Thyroid gland (tissue), 4 donors: ENCODE measurements around the gene DPF1. TPM values are rescaled to one million over a fixed set of nuclear protein-coding genes. Genes with fewer than 3 reads are reported as not detected.

Experiments used
- DNase-seq, 2 donors: peaks; one replicate each; pipeline ENCODE4 v3.0.0-alpha.2; 2019
- H3K27ac ChIP-seq, 3 donors: fragments of 200-600 bp; sonication (generic); 1 replicate in 2 of 3; 2 replicates in 1 of 3; pipeline ENCODE4 v1.5.1; 2016 to 2019; ENCODE audit warnings: mild to moderate bottlenecking in 1 of 3, moderate library complexity in 1 of 3
- H3K27me3 ChIP-seq: fragments of 200-600 bp; sonication (generic); one replicate; pipeline ENCODE4 v1.5.1; 2019
- H3K36me3 ChIP-seq, 2 donors: fragments of 200-600 bp; sonication (generic); one replicate each; pipeline ENCODE4 v1.5.1; 2016 to 2019
- H3K4me1 ChIP-seq, 2 donors: fragments of 200-600 bp; sonication (generic); one replicate each; pipeline ENCODE4 v1.5.1; 2017 to 2019
- H3K4me3 ChIP-seq, 3 donors: fragments of 200-600 bp; sonication (generic); replicated peaks in 1 of 3; 1 replicate in 2 of 3; 2 replicates in 1 of 3; pipeline ENCODE4 v1.5.1; 2016; ENCODE audit warnings: mild to moderate bottlenecking in 1 of 3
- H3K9me3 ChIP-seq: fragments of 200-600 bp; sonication (generic); one replicate; pipeline ENCODE4 v1.5.1; 2017
- POLR2A ChIP-seq, 2 donors: fragments of 450-650 bp; IDR thresholded peaks; one replicate each; pipeline ENCODE4 v1.6.1; 2017; ENCODE audit warnings: antibody characterized with exemption in 2 of 2, mild to moderate bottlenecking in 2 of 2, moderate library complexity in 1 of 2
- WGBS, 2 donors: methylation state at CpG; one replicate each; pipeline ENCODE4 v1.1.5; 2017; 5-methylcytosine and 5-hydroxymethylcytosine counted together
- intact Hi-C: fragments of 100-400 bp; cut with DNase I; formaldehyde crosslinking; loops from one replicate; pipeline ENCODE4 v1.15.1; 2023
- total RNA-seq, 4 donors: library from RNA; depleted of rRNA; stranded (reverse); fragments of >200 nt; gene quantifications; one replicate each; pipeline ENCODE4 v1.2.3, GENCODE V29; 2016
- TF ChIP-seq, protein P1 (sequence below), 6 experiments: fragments of 200-600 bp in 3 of 6; fragments of 450-650 bp in 3 of 6; sonication (generic) in 3 of 6; IDR thresholded peaks; one replicate each; pipeline ENCODE4 v1.5.1; 2016 to 2019; ENCODE audit warnings: antibody characterized with exemption in 6 of 6, mild to moderate bottlenecking in 2 of 6, inconsistent platforms in 1 of 6, moderate library complexity in 1 of 6

Gene DPF1
- total RNA-seq, 4 donors from 2014 or later: not detected

DNA sequence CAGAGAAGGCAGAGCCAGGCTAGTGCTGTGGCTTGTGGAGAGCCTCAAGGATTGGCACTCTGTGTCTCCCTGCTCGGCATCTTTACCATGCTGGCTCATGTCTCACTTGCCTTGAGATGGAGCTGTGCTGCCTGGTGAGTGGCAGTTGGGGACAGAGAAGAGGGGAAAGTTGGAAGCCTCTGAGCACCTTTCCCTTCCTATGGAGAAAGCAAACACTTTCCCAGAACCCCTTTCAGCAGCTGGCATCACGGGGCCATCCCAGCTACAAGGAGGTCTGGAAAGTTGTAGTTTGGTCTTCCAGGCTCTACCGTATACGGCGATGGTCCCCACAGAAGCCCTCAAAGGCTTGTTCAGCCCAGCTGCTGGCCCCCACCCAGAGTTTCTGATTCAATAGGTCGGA, 58.7 kb downstream of the DPF1 start:
- WGBS, 2 donors: 93 to 94% methylated on average over 6 of the region's 6 CpGs
- no peaks in the 10 kb centered on the region for H3K4me1 ChIP-seq
- no peaks in the 10 kb centered on the region for H3K27me3 ChIP-seq
- no peak overlapping the region for H3K4me3 ChIP-seq
- H3K9me3 ChIP-seq: no peaks in the 10 kb centered on the region
- no peak overlapping the region for H3K27ac ChIP-seq
- DNase-seq: no peak
- intact Hi-C loops: no loop called here
- TF ChIP-seq, protein P1, sequence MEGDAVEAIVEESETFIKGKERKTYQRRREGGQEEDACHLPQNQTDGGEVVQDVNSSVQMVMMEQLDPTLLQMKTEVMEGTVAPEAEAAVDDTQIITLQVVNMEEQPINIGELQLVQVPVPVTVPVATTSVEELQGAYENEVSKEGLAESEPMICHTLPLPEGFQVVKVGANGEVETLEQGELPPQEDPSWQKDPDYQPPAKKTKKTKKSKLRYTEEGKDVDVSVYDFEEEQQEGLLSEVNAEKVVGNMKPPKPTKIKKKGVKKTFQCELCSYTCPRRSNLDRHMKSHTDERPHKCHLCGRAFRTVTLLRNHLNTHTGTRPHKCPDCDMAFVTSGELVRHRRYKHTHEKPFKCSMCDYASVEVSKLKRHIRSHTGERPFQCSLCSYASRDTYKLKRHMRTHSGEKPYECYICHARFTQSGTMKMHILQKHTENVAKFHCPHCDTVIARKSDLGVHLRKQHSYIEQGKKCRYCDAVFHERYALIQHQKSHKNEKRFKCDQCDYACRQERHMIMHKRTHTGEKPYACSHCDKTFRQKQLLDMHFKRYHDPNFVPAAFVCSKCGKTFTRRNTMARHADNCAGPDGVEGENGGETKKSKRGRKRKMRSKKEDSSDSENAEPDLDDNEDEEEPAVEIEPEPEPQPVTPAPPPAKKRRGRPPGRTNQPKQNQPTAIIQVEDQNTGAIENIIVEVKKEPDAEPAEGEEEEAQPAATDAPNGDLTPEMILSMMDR (IDR thresholded peaks at IDR 0.05): no peak
- TF ChIP-seq POLR2A (IDR thresholded peaks at IDR 0.05): no peak
- H3K36me3 ChIP-seq: peaks cover 25 to 48% of the 10 kb centered on the region in 2 donors

DNA sequence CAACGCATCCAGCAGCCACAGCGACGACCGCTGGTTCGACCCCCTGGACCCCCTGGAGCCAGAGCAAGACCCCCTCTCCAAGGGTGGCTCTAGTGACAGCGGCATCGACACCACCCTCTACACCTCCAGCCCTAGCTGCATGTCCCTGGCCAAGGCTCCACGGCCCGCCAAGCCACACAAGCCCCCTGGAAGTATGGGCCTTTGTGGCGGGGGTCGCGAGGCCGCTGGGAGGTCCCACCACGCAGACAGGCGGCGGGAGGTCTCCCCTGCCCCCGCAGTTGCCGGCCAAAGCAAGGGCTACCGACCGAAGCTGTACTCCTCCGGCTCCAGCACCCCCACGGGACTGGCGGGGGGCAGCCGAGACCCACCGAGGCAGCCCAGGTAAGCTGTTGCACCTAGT, 59.5 kb downstream of the DPF1 start:
- Histone ChIP-seq H3K27me3 (no peaks in the 10 kb centered on the region), H3K9me3 (no peaks in the 10 kb centered on the region), H3K4me3 (no peak overlapping the region), H3K36me3 (peaks cover 25 to 48% of the 10 kb centered on the region in 2 donors), H3K27ac (no peak overlapping the region), H3K4me1 (no peaks in the 10 kb centered on the region)
- DNase-seq: no peak
- intact Hi-C loops: no loop called here
- TF ChIP-seq, protein P1 (IDR thresholded peaks at IDR 0.05): no peak
- 99% methylated on average over 7 of the region's 25 CpGs; no CpG with 5 or more reads in 1 of the 2 donors for WGBS, 2 donors

DNA sequence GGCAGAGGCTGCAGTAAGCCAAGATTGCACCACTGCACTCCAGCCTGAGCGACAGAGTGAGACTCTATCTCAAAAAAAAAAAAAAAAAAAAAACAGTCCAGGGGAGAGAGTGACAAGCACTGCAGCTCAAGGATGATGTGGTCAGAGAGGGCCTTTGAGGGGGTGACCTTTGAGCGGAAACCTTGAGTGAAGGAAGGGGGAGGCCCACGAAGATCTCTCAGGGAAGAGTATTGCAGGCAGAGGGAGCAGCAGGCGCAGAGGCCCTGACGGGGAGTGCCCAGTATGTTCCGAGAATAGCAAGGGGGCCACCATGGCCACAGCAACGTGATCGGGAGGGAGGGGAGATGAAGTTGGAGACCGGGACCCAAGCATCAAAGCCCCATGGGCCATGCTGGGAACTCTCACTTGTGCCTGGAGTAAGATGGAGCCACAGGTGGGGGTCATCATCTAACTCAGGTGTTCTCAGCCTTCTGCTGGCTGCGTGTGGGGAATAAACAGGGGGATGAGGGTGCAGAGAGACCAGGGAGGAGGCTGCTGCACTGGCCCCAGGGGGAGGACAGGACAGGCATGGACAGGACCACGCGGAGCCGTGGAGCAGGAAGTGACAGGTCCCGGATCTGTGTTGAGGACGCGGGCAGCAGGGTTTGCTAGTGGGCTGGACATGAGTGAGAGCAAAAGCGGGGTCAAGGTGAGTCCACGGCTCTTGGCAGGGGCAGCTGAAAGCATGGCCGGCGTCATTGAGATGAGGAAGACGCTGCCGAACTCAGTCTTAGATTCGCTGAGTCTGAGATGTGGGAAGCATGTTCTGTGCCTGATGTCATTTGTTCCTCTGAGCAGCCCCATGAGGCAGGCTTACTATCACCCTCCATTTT, 60.4 kb downstream of the DPF1 start:
- H3K27ac ChIP-seq: no peak overlapping the region
- intact Hi-C loops: no loop called here
- no peaks in the 10 kb centered on the region for H3K9me3 ChIP-seq
- 95% methylated on average over 23 of the region's 23 CpGs for WGBS, 2 donors
- H3K4me1 ChIP-seq: no peaks in the 10 kb centered on the region
- H3K27me3 ChIP-seq: no peaks in the 10 kb centered on the region
- peaks cover 25 to 48% of the 10 kb centered on the region in 2 donors for H3K36me3 ChIP-seq
- no peak overlapping the region for H3K4me3 ChIP-seq
- no peak for TF ChIP-seq POLR2A (IDR thresholded peaks at IDR 0.05)
- TF ChIP-seq, protein P1 (IDR thresholded peaks at IDR 0.05): no peak
- no peak for DNase-seq

DNA sequence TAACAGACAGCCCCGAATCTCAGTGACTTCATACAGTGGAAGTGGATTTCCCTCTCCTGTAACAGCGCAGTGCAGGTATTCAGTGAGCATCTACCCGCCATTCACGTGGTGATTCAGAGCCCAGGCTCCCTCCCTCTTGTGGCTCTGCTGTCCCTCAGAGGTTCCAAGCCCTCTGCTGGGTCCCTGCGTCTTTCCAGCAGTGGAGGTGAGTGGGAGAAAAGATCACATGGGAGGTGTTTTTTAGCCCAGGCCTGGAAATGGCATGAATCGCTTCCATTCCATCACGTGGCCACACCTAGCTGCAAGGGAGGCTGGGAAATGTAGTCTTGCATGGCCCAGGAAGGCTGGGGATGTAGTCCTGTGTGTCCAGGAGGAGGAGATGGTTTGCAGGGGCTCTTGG, 61.4 kb downstream of the DPF1 start:
- 95 to 98% methylated on average over 7 of the region's 7 CpGs for WGBS, 2 donors
- peaks cover 25 to 47% of the 10 kb centered on the region in 2 donors for H3K36me3 ChIP-seq

DNA sequence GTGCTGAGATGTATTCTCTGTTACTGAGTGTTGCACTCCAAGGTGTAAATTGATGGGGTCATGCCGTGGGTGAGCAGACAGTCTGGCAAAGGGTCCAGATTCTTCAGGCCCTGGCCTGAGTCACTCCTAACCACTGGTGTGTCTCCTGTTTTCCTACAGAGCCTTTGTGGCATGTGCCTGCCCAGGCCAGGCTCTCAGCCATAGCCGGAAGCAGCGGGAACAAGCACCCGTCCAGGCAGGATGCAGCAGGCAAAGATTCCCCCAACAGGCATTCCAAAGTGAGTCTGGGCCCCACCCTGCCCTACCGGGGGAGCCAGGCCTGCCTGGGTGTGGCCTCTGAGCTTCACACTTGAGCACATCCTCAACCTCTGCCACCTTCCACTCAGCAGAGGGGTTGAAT, 61.9 kb downstream of the DPF1 start:
- DNase-seq: no peak
- H3K4me3 ChIP-seq: no peak overlapping the region
- intact Hi-C loops: no loop called here
- no peaks in the 10 kb centered on the region for H3K9me3 ChIP-seq
- no peaks in the 10 kb centered on the region for H3K27me3 ChIP-seq
- TF ChIP-seq, protein P1 (IDR thresholded peaks at IDR 0.05): no peak
- TF ChIP-seq POLR2A (IDR thresholded peaks at IDR 0.05): no peak
- WGBS, 2 donors: 100% methylated on average over 5 of the region's 5 CpGs; no CpG with 5 or more reads in 1 of the 2 donors
- no peaks in the 10 kb centered on the region for H3K4me1 ChIP-seq
- no peak overlapping the region for H3K27ac ChIP-seq
- H3K36me3 ChIP-seq: peaks cover 25 to 43% of the 10 kb centered on the region in 2 donors

More for the DNA sequence above, 61.4 kb downstream of the DPF1 start:
- Histone ChIP-seq H3K4me1 (no peaks in the 10 kb centered on the region), H3K27me3 (no peaks in the 10 kb centered on the region), H3K9me3 (no peaks in the 10 kb centered on the region), H3K27ac (no peak overlapping the region), H3K4me3 (no peak overlapping the region)
- TF ChIP-seq POLR2A (IDR thresholded peaks at IDR 0.05): no peak
- TF ChIP-seq, protein P1 (IDR thresholded peaks at IDR 0.05): no peak
- intact Hi-C loops: no loop called here
- DNase-seq: no peak
